Activated CD4-positive, alpha-beta T cell treated with anti-CD3 and anti-CD28 coated beads, Interleukin-10, Interleukin-2, amounts not matched to agents 100 ng/mL and 50 ng/mL, durations not matched to agents 16 hours and 8 hours (primary cell): ENCODE results near the gene PRCP.
A peak's percentile ranks its signal among the peaks of the same experiment; 100 is the strongest.

ENCODE experiments used
- DNase-seq: peaks from one replicate; pipeline ENCODE4 v3.0.0-alpha.2; 2020

The PRCP gene

DNA sequence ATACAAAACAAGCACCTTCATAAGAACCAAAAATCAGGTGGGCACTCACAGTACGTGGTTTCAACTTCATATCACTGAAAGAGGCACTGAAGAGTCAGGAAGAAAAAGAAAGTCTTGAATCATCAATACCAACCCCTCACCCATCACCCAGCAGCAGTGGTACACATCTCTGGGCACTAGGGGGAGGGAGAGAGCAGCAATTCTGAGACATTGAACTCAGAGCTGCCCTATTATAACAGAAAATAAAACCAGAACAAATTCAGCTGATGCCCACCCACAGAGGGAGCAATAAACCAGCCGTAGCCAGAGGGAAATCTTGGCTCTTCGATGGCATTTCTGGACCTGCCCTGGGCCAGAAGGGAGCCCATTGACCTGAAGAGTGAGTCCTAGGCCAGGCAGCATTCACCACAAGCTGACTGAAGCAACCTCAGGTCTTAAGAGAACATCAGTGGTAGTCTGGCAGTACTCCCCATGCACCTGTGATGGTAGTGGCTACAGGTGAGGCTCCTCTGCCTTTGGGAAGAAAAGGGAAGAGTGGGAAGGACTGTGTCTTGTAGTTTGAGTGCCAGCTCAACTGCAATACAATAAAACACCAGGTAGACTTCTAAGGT, 124.4 kb downstream of the PRCP start:
- DNase-seq: peak; percentile 54

GRCh38 chr11:82775218-82775617, 125.0 kb downstream of the PRCP start:
- DNase-seq: no peak
